GM13977 (cell line): ENCODE data around the gene PDCD5.
"Not testable (repeated sequence)": the region's sequence is repeated elsewhere in the genome, so short reads cannot be mapped to it uniquely, and the experiment has no call there.

Experiments used
- DNase-seq: peaks from one replicate; pipeline ENCODE4 v3.0.0; 2012; ENCODE audit warnings: low spot score
- in situ Hi-C: fragments of 300-500 bp; cut with MboI; formaldehyde crosslinking; loops from one replicate; pipeline ENCODE4 v1.12.0; 2022; ENCODE audit warnings: low sequenced_read_pairs, low pct_unique_long_range_greater_than_20kb, mixed read lengths, inconsistent platforms; ENCODE audit not compliant: unreplicated experiment
- TF ChIP-seq, protein P1 (sequence below): IDR thresholded peaks from 2 replicates; pipeline ENCODE4 v1.5.1; 2012; ENCODE audit warnings: mild to moderate bottlenecking, control low read depth; ENCODE audit not compliant: insufficient read depth; ENCODE audit errors: extremely low read depth, missing control alignments

The PDCD5 gene, protein sequence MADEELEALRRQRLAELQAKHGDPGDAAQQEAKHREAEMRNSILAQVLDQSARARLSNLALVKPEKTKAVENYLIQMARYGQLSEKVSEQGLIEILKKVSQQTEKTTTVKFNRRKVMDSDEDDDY

DNA sequence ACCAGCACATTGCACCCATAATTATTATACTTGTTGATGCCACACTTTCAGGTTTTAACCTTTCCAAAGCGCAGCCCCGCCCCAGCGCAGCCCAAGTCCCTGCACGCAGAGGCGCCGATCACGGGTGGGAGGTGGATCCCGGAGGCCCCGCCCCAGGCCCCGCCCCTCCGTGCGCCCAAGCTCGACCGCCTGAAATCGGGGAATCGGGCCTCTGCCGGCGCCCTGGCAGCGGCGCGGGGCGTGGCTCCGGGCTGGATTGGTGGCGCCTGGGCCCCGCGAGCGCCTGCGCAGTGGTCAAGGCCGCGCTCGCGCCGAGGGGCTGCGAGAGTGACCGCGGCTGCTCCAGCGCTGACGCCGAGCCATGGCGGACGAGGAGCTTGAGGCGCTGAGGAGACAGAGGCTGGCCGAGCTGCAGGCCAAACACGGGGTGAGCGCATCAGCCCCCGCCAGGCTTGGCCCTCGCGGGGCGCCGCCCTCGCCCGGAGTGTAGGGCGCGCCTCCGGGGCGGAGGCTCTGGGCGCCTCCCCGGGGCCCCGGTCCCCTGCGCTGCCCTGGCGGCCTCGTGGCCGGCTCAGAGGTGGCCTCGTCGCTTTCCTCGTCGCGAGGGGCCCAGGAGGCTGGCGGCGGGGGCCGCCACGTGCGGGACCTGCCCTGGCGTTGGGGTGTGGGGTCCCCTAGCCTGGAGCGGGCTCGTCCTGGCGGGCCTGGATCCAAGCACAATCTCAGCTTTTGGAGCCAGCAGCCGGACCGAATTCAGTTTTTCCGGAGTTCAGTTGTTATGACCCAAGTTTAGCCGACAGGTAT is at the start of gene PDCD5:
Gene PDCD5 (plus strand): TSS at position 290 of the 804 bp plus-strand sequence. CDS start 72 bp downstream, at position 362.
- TF ChIP-seq, protein P1, sequence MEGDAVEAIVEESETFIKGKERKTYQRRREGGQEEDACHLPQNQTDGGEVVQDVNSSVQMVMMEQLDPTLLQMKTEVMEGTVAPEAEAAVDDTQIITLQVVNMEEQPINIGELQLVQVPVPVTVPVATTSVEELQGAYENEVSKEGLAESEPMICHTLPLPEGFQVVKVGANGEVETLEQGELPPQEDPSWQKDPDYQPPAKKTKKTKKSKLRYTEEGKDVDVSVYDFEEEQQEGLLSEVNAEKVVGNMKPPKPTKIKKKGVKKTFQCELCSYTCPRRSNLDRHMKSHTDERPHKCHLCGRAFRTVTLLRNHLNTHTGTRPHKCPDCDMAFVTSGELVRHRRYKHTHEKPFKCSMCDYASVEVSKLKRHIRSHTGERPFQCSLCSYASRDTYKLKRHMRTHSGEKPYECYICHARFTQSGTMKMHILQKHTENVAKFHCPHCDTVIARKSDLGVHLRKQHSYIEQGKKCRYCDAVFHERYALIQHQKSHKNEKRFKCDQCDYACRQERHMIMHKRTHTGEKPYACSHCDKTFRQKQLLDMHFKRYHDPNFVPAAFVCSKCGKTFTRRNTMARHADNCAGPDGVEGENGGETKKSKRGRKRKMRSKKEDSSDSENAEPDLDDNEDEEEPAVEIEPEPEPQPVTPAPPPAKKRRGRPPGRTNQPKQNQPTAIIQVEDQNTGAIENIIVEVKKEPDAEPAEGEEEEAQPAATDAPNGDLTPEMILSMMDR: no peak
- in situ Hi-C loops: no loop called here
- peak; percentile 99 for DNase-seq

DNA sequence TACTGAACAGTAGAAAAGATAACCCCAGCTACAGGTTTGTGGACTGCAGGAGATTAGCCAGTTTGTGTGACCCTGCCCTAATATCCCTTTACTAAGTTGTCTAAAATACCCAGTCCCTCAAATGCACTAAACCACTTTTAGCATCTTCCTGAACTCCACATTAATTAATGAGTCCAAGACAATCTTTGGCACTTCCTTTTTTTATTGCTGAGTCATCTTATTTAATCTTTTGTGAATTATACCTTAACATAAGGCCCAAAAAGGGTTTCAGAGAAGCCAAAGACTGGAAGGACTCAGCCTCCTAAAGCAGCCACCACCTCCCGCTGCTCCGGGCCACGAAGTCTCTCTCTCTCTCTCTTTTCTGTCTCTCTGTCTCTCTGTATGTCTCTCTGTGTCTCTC is 48.8 kb upstream of the PDCD5 start:
- in situ Hi-C loops: no loop called here
- TF ChIP-seq, protein P1: no peak
- DNase-seq: no peak

DNA sequence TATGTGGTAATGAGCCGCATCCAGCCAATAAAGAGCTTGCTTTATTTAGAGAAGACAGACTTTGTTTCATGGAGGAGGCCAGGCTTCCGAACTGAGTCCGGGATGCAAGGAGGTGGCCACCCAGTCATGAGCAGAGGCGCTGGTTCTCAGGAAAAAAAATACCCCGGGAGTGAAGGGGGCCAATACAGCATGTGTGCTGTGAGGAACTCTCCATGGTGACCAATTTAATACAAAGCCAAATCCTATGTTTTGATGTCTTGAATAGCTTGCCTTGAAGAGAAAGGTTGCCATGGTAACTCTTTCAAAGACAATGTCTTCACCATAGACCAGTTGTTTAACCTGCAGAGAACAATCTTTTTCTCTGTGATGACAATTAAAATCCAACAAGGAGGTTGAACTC is 43.4 kb upstream of the PDCD5 start:
- in situ Hi-C loops: no loop called here
- TF ChIP-seq, protein P1: no peak
- no peak for DNase-seq

DNA sequence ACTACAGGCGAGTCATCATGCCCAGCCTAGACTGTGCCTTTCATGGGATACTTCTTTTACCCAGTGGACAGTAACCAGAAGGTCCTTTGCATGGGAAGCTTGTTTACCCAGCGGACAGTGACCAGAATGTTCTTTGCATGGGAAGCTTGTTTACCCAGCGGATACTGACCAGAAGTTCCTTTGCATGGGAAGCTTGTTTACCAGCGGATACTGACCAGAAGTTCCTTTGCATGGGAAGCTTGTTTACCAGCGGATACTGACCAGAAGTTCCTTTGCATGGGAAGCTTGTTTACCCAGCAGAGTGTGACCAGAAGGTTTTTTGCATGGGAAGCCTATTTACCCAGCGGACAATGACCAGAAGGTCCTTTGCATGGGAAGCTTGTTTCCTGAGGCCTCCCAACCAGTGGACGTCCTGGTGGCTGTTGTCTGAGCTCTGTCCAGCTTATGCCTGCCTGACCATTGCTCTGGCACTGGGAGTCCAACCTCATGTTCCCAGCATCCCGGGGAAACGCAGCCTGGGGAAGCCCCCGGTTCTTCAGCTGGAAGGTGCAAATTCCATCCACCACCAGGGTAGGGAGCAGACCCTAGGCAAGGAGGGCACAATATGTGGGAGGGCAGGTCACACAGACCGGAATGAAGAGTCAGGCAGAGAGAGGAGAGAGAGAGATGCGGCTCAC is 41.6 kb upstream of the PDCD5 start:
- in situ Hi-C loops: no loop called here
- TF ChIP-seq, protein P1: no peak
- DNase-seq: no peak

DNA sequence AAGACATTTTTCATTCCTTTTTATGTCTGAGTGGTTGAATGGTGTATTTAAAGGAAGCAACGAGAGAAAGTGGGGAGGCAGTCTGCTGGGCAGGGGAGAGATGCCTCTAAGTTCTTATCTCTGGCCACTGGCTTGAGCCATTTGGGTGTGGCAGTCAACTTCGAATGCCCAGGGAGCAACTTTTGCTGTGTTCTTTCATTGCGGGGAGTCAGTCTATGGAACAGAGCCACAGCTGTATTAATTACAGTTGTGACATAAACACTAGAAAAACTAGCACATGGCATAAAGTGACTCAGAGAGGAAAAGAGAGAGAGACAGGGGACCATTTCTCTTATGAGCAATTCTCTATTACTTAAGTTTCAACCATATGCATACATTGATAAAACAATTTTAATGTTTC is 40.4 kb upstream of the PDCD5 start:
- TF ChIP-seq, protein P1: no peak
- DNase-seq: no peak
- in situ Hi-C loops: no loop called here

DNA sequence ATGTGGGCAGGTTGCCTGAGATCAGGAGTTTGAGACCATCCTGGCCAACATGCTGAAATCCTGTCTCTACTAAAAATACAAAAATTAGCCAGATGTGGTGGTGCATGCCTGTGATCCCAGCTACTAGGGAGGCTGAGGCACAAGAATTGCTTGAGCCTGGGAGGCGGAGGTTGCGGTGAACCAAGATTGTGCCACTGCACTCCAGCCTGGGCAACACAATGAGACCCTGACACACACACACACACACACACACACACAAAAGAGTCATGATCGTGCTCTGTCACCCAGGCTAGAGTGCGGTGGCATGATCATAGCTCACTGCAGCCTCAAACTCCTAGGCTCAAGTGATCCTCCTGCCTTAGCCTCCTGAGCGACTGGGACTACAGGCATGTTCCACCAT is 39.6 kb upstream of the PDCD5 start:
- in situ Hi-C loops, DNase-seq: not testable (repeated sequence)

DNA sequence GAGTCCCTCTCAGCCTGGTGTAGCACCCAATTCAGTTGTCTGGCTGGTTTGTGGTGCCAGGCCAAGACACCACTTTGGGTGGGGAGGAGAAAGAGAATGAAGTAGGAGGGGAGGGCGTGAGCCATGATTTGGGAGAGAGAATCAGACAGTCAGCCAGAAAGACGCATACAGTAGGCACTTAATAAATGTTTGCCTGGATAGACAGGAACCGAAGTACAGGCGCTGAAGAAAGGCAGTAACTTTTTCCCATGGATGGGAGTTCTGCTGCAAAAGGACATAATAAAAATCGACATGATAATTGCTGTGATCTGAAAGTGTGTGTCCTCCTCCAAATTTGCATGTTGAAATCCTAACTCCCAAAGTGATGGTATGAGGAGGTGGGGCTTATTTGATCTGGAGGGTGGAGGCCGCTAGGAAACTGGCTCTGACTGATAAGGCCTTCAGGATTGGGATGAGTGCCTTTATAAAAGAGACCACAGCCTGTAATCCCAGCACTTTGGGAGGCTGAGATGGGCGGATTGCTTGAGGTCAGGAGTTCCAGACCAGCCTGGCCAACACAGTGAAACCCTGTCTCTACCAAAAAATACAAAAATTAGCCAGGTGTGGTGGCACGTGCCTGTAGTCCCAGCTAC is 38.4 kb upstream of the PDCD5 start:
- TF ChIP-seq, protein P1: no peak
- in situ Hi-C loops: no loop called here
- no peak for DNase-seq
